Measurements from ENCODE around the gene AHI1.

DNA sequence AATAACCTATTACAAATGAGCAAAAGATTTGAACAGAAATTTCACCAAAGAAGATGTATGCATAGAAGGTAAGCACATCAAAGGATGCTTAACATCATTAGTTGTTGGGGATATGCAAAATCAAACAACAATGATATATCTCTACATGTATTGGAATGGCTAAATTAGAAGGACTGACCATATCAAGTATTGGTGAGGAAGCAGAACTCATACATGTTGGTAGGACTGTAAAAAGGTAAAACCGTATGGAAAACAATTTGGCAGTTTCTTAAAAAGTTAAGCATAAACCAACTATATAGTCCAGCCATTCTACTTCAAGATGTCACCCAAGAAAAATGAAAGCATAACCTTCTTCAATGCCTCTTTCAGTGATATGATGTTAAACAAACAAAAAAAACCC lies 202.5 kb downstream of the AHI1 start:
- TF ChIP-seq, protein P1, sequence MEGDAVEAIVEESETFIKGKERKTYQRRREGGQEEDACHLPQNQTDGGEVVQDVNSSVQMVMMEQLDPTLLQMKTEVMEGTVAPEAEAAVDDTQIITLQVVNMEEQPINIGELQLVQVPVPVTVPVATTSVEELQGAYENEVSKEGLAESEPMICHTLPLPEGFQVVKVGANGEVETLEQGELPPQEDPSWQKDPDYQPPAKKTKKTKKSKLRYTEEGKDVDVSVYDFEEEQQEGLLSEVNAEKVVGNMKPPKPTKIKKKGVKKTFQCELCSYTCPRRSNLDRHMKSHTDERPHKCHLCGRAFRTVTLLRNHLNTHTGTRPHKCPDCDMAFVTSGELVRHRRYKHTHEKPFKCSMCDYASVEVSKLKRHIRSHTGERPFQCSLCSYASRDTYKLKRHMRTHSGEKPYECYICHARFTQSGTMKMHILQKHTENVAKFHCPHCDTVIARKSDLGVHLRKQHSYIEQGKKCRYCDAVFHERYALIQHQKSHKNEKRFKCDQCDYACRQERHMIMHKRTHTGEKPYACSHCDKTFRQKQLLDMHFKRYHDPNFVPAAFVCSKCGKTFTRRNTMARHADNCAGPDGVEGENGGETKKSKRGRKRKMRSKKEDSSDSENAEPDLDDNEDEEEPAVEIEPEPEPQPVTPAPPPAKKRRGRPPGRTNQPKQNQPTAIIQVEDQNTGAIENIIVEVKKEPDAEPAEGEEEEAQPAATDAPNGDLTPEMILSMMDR (IDR thresholded peaks at IDR 0.05; ENCODE audit: borderline replicate concordance, extremely low read depth, low read length, poor library complexity, severe bottlenecking): no peak
- TF ChIP-seq EZH2 (IDR thresholded peaks at IDR 0.05; ENCODE audit: borderline replicate concordance, low read depth, low read length, severe bottlenecking): no peak
